ENCODE measurements around the gene SCAMP4. TPM values are rescaled to one million over a fixed set of nuclear protein-coding genes. Genes with fewer than 3 reads are reported as not detected.
"Not testable (repeated sequence)": the region's sequence is repeated elsewhere in the genome, so short reads cannot be mapped to it uniquely, and the experiment has no call there.

SCAMP4 gene
- total RNA-seq, 1 donor from 2014 or later: 71.2 TPM

DNA sequence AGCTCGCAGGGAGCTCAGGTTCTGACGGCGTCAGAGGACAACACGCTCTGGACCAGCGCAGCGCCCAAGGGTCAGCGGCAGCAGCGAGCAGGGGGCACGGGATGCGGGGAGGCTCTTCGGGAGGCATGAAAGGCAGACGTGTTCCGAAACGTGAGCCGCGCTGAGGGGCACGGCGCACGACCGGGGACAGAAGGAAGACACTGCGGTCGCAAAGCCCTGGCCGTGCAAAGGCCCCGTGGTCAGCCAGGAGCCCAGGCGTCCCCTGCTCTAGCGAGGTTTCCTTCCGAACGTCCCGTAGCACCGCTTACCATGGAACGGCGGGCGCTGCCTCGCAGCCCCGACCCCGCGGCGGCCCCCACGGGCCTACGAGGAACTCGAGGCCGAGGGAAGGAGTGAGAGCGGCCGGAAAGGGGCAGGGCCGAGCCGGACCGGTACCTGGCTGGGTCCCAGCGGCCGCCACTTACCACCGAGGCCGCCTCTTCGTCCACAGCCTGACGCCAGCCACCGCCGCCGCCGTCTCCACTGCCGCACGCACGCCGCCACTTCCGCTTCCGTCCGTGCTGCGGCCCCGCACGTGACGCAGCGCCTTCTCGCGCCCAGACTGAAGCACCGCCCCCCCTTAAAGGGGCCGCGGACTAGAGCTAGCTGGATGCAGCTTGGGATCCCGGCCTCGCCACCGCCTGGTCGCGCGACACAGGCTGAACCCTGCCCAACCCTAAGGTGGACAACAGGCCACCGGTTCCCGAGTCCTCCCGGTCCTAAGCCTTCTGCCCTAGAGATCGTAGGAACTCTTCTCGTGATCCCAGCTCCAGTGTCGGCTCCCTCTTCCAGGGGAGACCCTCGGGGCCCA, 29.3 kb upstream of the SCAMP4 start:
- peak; percentile 82 for DNase-seq (ENCODE audit: low read depth, low spot score)
- Mint-ChIP-seq H3K27me3 (ENCODE audit: low read depth) (no peaks in the 10 kb centered on the region), H3K36me3 (ENCODE audit: low read depth) (peaks cover 2% of the 10 kb centered on the region), H3K27ac (ENCODE audit: unreplicated experiment) (peak overlapping the region; percentile 97), H3K4me1 (peaks cover 24% of the 10 kb centered on the region), H3K4me3 (peak overlapping the region; percentile 94), H3K9me3 (no peaks in the 10 kb centered on the region)
- TF ChIP-seq, protein P1, sequence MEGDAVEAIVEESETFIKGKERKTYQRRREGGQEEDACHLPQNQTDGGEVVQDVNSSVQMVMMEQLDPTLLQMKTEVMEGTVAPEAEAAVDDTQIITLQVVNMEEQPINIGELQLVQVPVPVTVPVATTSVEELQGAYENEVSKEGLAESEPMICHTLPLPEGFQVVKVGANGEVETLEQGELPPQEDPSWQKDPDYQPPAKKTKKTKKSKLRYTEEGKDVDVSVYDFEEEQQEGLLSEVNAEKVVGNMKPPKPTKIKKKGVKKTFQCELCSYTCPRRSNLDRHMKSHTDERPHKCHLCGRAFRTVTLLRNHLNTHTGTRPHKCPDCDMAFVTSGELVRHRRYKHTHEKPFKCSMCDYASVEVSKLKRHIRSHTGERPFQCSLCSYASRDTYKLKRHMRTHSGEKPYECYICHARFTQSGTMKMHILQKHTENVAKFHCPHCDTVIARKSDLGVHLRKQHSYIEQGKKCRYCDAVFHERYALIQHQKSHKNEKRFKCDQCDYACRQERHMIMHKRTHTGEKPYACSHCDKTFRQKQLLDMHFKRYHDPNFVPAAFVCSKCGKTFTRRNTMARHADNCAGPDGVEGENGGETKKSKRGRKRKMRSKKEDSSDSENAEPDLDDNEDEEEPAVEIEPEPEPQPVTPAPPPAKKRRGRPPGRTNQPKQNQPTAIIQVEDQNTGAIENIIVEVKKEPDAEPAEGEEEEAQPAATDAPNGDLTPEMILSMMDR (conservative IDR thresholded peaks at IDR 0.05): peak; percentile 19

DNA sequence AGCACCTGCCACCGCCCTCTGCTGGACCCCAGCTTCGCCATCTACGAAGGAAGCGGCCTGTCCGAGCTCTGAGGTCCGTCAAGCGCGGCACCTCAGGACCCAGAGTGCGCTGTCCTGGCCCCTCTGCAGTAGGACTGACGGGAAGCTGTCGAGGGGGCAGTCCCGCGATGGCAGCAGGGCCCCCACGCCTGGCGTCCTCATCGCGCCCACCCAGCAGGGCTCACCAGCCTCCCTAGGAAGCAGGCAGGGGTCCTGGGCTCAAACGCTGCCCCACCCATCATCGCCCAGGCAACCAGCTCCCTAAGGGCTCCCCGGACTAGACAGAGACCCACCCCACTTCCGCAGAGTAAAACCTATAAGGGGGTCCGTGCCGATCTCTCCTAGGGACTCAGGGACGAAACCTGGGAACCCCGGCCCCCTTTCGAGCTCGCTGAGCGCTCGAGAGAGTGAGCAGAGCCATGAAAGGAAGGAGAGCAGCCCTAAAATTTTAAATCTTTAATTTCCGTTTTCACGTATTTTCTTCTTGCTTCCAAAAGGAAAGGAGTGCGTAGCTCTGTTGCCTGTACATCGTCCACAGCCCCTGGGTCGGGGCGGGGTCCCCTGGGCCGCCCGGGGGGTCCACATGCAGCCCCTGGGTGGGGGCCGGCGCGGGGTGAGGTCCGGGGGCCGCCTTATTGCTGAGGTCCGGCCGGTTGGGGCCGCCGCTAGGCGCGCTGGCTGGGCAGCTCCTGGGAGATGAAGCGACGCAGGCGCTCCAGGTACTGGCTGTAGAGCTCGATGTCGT, 28.5 kb upstream of the SCAMP4 start:
- H3K27me3 Mint-ChIP-seq (ENCODE audit: low read depth); H3K9me3 Mint-ChIP-seq; H3K36me3 Mint-ChIP-seq (ENCODE audit: low read depth); DNase-seq (ENCODE audit: low read depth, low spot score): not testable (repeated sequence)
- H3K4me1 Mint-ChIP-seq: peaks cover 24% of the 10 kb centered on the region
- peak overlapping the region; percentile 94 for H3K4me3 Mint-ChIP-seq
- H3K27ac Mint-ChIP-seq (ENCODE audit: unreplicated experiment): peak overlapping the region; percentile 91

DNA sequence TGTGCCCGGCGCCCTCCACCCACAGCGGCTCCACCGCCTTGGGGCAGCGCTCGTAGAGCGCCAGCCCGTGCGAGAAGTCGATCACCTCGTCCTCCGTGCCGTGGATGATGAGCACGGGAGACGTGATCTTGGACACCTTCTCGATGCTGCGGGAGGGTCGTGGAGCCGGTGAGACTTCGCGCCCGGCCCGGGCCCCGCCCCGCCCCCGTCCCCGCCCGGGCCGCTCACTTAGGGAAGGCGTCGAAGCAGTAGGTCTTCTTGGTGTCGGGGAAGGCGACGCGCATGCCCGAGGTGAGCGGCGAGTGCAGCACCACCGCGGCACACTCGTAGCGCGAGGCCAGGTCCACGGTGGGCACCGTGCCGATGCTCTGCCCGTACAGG, 27.9 kb upstream of the SCAMP4 start:
- H3K36me3 Mint-ChIP-seq (ENCODE audit: low read depth); H3K9me3 Mint-ChIP-seq; H3K27ac Mint-ChIP-seq (ENCODE audit: unreplicated experiment); DNase-seq (ENCODE audit: low read depth, low spot score); H3K27me3 Mint-ChIP-seq (ENCODE audit: low read depth); H3K4me3 Mint-ChIP-seq: not testable (repeated sequence)
- peaks cover 27% of the 10 kb centered on the region for H3K4me1 Mint-ChIP-seq

DNA sequence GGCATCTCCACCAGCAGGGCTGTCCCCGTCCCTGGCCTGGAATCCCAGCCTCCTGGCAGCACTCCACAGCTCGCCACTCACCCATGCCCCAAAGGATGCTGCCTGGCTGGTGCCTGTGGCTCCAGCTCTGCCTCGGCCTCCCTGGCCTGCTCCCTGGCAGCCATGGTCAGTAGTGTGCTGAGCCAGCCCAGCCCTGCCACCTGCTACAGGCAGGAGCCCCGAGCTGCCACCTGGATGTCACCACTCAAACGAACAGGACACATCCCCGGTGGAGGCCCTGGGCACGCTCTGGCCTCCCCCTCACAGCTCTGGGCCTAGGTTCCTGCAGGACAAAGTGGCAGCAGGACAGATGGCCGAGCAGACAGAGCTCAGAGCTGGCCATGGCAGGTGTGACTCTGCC, 26.6 kb upstream of the SCAMP4 start:
- H3K27ac Mint-ChIP-seq (ENCODE audit: unreplicated experiment); H3K9me3 Mint-ChIP-seq; DNase-seq (ENCODE audit: low read depth, low spot score); H3K4me3 Mint-ChIP-seq; H3K36me3 Mint-ChIP-seq (ENCODE audit: low read depth); H3K27me3 Mint-ChIP-seq (ENCODE audit: low read depth): not testable (repeated sequence)
- peaks cover 40% of the 10 kb centered on the region for H3K4me1 Mint-ChIP-seq

DNA sequence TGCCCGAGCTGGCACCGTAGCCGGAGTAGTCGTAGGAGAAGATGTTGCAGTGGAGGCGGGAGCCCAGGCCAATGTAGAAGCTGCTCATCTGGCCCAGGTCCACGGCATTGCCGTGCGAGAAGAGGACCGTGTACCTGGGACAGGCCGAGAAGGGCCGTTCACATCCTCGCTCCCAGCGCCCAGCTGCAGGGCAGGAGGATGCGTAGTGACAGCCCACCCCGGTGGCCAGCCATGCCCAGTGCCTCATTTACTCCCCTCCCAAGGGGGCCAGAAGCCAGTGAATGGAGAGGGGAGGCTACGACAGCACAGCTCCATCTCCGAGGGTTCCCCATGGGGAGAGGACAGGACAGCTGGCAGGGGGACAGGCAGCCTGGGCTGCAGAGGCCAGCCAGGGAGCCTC, 25.2 kb upstream of the SCAMP4 start:
- H3K27ac Mint-ChIP-seq (ENCODE audit: unreplicated experiment): not testable (repeated sequence)
- H3K4me3 Mint-ChIP-seq: peak overlapping the region; percentile 19

DNA sequence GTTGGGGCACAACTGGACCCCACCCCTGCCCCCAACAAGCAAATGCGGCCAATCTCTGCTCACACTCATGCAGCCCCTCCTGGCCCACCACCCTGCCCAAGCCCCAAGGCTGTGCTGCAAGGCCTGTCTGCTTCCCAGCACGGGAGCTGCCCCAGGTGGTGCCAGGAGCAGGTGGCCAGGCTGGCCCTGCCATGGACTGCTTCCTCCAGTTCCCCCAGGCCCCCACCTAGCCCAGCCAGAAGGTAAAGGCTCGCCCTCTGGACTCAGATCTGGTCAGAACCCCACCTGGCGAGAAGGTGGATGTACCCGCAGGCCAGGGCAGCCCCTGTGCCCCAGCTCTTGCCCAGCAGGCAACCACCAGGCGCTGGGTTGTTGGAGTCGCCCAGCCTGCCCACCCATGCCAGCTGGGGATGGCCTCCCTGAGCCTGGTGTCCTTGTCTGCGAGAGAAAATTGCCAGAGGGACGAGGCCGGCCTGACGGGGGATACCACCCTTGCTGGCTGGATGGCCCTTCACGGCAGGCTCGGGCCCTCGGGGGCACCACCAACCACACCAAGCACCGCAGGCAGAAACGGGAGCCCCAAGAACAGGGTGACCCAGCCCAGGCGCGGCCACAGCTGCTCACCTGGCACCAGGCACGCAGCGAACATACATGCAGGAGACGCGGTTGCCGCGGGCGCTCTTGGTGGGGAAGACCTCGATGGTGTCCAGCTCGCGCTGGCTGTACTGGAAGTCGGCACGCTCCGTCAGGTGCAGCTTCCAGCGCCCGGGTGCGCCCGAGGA, 24.4 kb upstream of the SCAMP4 start:
- Mint-ChIP-seq H3K4me3 (no peak overlapping the region), H3K27me3 (ENCODE audit: low read depth) (no peaks in the 10 kb centered on the region), H3K27ac (ENCODE audit: unreplicated experiment) (no peak overlapping the region), H3K36me3 (ENCODE audit: low read depth) (peaks cover 2% of the 10 kb centered on the region), H3K9me3 (no peaks in the 10 kb centered on the region), H3K4me1 (peaks cover 33% of the 10 kb centered on the region)
- TF ChIP-seq, protein P1 (conservative IDR thresholded peaks at IDR 0.05): no peak
- no peak for DNase-seq (ENCODE audit: low read depth, low spot score)

More for the DNA sequence above, 25.2 kb upstream of the SCAMP4 start:
- DNase-seq (ENCODE audit: low read depth, low spot score); H3K27me3 Mint-ChIP-seq (ENCODE audit: low read depth); H3K36me3 Mint-ChIP-seq (ENCODE audit: low read depth); H3K9me3 Mint-ChIP-seq: not testable (repeated sequence)
- peaks cover 39% of the 10 kb centered on the region for H3K4me1 Mint-ChIP-seq

DNA sequence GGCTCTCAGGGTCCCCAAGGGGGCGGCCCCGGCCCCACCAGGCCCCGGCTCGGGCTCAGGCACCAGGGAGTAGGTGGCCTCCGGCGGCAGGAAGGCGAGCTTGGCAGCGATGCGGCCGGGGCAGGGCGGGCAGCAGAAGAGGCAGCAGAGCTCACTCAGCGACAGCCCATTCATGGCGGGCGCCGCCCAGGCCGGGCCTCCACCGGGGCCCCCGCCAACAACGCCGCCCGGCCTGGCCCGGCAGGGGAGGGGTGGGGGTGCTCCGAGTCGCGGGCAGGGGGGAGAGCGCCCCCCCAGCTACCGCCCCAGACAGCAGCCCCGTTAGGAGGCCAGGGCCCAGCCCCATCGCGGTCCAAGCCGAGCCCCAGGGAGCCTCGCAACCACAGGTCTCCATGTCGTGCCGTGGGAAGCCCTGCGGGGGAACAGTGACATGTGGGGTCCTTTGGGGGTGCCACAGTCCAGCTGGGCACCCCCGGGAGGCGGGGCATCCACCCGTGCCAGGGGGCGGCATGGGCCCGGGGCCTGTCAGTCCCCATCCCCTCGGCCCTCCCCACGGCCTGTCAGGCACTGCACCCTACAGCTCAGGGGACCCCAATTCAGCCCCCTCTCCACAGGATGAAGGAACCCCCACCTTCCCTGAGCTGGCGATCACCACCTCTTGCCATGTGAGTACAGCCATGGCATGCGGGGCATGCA, 23.7 kb upstream of the SCAMP4 start:
- not testable (repeated sequence) for H3K36me3 Mint-ChIP-seq (ENCODE audit: low read depth); H3K9me3 Mint-ChIP-seq

More for the DNA sequence above, 23.7 kb upstream of the SCAMP4 start:
- DNase-seq (ENCODE audit: low read depth, low spot score); H3K27ac Mint-ChIP-seq (ENCODE audit: unreplicated experiment); H3K27me3 Mint-ChIP-seq (ENCODE audit: low read depth); H3K4me3 Mint-ChIP-seq: not testable (repeated sequence)
- peaks cover 28% of the 10 kb centered on the region for H3K4me1 Mint-ChIP-seq

Data from neural crest cell (in vitro differentiated cells).